GM06990 (cell line): ENCODE measurements around the gene SH3PXD2B.

ENCODE experiments used
- DNase-seq: peaks from one replicate; pipeline ENCODE4 v3.0.0-alpha.2; 2011; ENCODE audit not compliant: insufficient read length; ENCODE audit errors: extremely low read depth
- H3K27me3 ChIP-seq: replicated peaks from 2 replicates; pipeline ENCODE4 v1.6.0; 2011; ENCODE audit warnings: low read length; ENCODE audit not compliant: control insufficient read depth, insufficient read depth
- H3K36me3 ChIP-seq: 2 replicates; pipeline ENCODE4 v1.5.1; 2011; ENCODE audit warnings: low read length; ENCODE audit not compliant: control insufficient read depth, insufficient read depth
- H3K4me3 ChIP-seq: replicated peaks from 2 replicates; pipeline ENCODE4 v1.5.1; 2011; ENCODE audit warnings: low read depth, mild to moderate bottlenecking, control low read depth, low read length
- CTCF ChIP-seq: IDR thresholded peaks from 2 replicates; pipeline ENCODE4 v1.5.1; 2011; ENCODE audit warnings: low read length, control low read depth, mild to moderate bottlenecking, inconsistent platforms; ENCODE audit not compliant: insufficient read depth, poor library complexity, severe bottlenecking

SH3PXD2B gene

DNA sequence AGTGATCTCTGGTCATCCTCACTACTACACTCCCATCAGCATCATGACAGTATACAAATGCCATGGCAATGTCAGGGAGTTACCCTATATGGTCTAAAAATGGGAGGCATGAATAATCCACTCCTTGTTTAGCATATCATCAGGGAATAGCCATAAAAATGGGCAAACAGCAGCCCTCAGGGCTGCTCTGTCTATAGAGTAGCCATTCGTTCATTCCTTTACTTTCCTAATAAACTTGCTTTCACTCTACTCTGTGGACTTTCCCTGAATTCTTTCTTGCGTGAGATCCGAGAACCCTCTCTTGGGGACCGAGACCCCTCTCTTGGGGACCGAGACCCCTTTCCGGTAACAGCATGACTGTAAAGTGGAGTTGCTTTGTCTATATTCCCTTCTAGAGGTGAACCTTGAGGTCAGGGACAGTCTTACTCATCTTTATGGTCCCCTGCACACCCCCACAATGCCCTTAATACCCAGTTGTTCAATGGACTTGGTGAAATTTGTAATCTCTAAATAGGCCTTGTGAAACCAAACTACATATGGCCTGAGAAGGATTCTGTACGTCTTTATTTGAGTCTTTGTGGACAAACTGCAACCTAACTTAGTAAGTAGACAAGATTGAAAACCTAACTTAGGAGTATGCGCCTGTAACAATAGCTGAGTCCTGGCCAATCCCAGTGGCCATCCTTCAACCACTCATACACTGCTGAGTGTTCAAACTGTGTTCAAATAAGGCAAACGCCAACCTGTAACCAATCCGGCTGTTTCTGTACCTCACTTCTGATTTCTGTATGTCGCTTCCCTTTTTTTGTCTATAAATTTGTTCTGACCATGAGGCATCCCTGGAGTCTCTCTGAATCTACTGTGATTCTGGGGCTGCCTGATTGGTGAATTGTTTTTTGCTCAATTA is 138.5 kb downstream of the SH3PXD2B start:
- no peak for TF ChIP-seq CTCF

GRCh38 chr5:172313915-172314314 is 140.4 kb downstream of the SH3PXD2B start:
- no peak for DNase-seq
- no peaks in the 10 kb centered on the region for H3K36me3 ChIP-seq
- H3K4me3 ChIP-seq = no peak overlapping the region
- no peaks in the 10 kb centered on the region for H3K27me3 ChIP-seq
- no peak for TF ChIP-seq CTCF

More for the DNA sequence above, 138.5 kb downstream of the SH3PXD2B start:
- peak; percentile 81 for DNase-seq
- Histone ChIP-seq H3K27me3 (no peaks in the 10 kb centered on the region), H3K36me3 (no peaks in the 10 kb centered on the region), H3K4me3 (no peak overlapping the region)

GRCh38 chr5:172312286-172312685 is 142.0 kb downstream of the SH3PXD2B start:
- Histone ChIP-seq H3K4me3 (no peak overlapping the region), H3K27me3 (no peaks in the 10 kb centered on the region), H3K36me3 (no peaks in the 10 kb centered on the region)
- DNase-seq = no peak
- TF ChIP-seq CTCF = no peak

DNA sequence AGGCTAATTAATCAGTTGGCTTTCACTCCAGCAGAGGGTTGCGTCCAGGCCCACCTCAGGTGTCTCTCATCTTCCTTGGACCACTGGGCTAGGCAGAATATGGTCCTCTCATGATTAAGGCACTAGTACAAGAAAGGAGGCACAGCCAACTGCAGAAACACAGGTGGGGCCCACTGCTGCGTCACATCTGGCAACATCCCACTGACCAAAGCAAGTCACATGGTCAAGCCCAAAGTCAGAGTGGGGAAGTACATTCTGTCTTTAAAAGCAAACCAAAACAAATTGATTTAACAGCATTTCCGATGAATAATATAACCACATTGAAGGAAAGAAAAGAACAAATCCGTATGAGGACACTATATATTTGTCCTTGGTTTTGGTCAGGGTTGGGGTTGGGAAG is 142.7 kb downstream of the SH3PXD2B start:
- no peaks in the 10 kb centered on the region for H3K36me3 ChIP-seq
- TF ChIP-seq CTCF = no peak
- H3K4me3 ChIP-seq = no peak overlapping the region
- H3K27me3 ChIP-seq = no peaks in the 10 kb centered on the region
- DNase-seq = no peak

- no peak for DNase-seq
- H3K36me3 ChIP-seq = no peaks in the 10 kb centered on the region
- H3K4me3 ChIP-seq = no peak overlapping the region
- H3K27me3 ChIP-seq = no peaks in the 10 kb centered on the region
- TF ChIP-seq CTCF = no peak
Measured at GRCh38 chr5:172311026-172311425, 143.3 kb downstream of the SH3PXD2B start.

GRCh38 chr5:172305380-172305779 is 148.9 kb downstream of the SH3PXD2B start:
- no peak for TF ChIP-seq CTCF
- Histone ChIP-seq H3K27me3 (no peaks in the 10 kb centered on the region), H3K36me3 (no peaks in the 10 kb centered on the region), H3K4me3 (no peak overlapping the region)
- DNase-seq = no peak
